ENCODE results near the gene CLCF1. TPM values are rescaled to one million over a fixed set of nuclear protein-coding genes. Genes with fewer than 3 reads are reported as not detected.
A peak's percentile ranks its signal among the peaks of the same experiment; 100 is the strongest.

CLCF1 gene
- total and polyA plus RNA-seq, 8 donors, result 2.6 to 69.2 (median 5.4) TPM; not detected in 1

DNA sequence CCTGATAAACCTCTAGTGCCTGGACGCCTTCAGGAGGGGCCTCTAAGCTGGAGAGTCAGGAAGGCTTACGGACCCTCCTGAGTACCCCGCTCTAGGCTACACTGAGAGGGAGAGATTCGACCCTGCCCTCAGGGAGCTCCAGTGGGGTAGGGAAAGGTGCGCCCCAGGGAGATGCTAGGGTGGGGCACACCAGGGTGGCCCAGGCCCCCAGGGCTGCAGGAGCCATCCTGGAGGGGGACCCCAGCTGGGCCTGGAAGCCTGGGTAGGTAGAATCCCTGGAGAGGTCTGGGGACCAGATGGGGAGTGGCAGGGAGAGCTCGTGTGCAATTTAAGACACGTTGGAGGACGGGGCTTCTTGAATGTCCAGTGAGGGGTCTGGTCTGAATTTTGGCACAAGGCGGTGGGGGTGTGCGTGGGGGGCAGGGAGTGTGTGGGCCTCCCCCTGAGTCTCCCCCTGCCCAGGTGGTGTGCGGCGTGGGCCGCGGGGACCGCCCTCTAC lies 46.8 kb upstream of the CLCF1 start:
- intact Hi-C loops (cut with DNase I; ENCODE audit: low total_unique reads), result no loop called here
- Histone ChIP-seq H3K36me3 (no peaks in the 10 kb centered on the region), H3K4me1 (peaks cover 53 to 62% (median 60%) of the 10 kb centered on the region in 4 donors), H3K27ac (peak overlapping the region; percentile 88 to 96 (median 94)), H3K4me3 (peak overlapping the region; percentile 52 to 66 (median 62)), H3K9me3 (no peaks in the 10 kb centered on the region), H3K27me3 (peaks cover 0 to 11% (median 0%) of the 10 kb centered on the region in 3 donors)
- DNase-seq, result no peak
- WGBS, 5 donors, result 30 to 43% (median 34%) methylated on average over 11 to 15 of the region's 15 CpGs
- TF ChIP-seq POLR2A (IDR thresholded peaks at IDR 0.05), result no peak
- no peak for TF ChIP-seq EP300 (IDR thresholded peaks at IDR 0.05)
- TF ChIP-seq, protein P1, sequence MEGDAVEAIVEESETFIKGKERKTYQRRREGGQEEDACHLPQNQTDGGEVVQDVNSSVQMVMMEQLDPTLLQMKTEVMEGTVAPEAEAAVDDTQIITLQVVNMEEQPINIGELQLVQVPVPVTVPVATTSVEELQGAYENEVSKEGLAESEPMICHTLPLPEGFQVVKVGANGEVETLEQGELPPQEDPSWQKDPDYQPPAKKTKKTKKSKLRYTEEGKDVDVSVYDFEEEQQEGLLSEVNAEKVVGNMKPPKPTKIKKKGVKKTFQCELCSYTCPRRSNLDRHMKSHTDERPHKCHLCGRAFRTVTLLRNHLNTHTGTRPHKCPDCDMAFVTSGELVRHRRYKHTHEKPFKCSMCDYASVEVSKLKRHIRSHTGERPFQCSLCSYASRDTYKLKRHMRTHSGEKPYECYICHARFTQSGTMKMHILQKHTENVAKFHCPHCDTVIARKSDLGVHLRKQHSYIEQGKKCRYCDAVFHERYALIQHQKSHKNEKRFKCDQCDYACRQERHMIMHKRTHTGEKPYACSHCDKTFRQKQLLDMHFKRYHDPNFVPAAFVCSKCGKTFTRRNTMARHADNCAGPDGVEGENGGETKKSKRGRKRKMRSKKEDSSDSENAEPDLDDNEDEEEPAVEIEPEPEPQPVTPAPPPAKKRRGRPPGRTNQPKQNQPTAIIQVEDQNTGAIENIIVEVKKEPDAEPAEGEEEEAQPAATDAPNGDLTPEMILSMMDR (IDR thresholded peaks at IDR 0.05), result no peak
- no peak for TF ChIP-seq POLR2AphosphoS5 (IDR thresholded peaks at IDR 0.05)

DNA sequence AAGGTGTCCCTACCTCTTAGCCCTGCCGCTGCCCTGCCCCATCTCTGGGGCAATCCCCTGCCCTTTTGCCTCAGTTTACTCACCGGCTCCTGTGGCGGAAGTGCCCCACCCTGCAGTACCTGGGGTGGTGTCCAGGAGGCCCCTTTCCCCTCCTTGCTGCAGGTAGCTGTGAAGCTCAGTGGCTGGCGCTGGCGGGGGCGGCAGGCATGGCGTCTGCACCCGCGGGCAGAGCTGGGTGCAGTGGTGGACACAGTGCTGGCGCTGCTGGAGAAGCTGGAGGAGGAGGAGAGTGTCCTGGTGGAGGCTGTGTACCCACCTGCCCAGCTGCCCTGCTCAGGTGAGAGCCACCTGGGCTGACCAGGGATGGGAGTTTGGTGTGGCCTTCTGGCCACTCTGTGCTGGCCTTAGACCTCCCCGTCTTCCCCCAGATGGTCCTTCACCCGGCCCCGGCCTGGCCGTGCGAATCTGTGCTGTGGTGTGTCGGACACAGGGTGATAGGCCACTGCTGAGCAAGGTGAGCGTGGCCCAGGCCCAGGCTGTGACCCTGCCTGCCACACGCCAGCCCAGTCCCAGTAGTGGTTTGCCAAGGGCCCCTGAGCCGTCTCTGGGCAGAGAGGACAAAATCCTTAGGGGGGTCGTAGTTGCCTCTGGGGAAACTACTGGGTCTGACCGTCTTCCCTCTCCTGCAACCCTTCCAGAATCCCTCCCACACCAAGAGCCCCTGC lies 46.1 kb upstream of the CLCF1 start:
- peak overlapping the region; percentile 52 to 96 (median 94) for H3K27ac ChIP-seq
- WGBS, 5 donors, result 83 to 86% (median 85%) methylated on average over 15 to 21 of the region's 21 CpGs
- no peak overlapping the region for H3K4me3 ChIP-seq
- peaks cover 0 to 17% (median 0%) of the 10 kb centered on the region in 3 donors for H3K27me3 ChIP-seq
- H3K4me1 ChIP-seq, result peaks cover 60 to 68% (median 67%) of the 10 kb centered on the region in 4 donors
- no peak for DNase-seq
- no peaks in the 10 kb centered on the region for H3K36me3 ChIP-seq
- no peaks in the 10 kb centered on the region for H3K9me3 ChIP-seq
- TF ChIP-seq EP300 (IDR thresholded peaks at IDR 0.05) (no peak), POLR2AphosphoS5 (IDR thresholded peaks at IDR 0.05) (no peak)
- intact Hi-C loops (cut with DNase I; ENCODE audit: low total_unique reads), result no loop called here

DNA sequence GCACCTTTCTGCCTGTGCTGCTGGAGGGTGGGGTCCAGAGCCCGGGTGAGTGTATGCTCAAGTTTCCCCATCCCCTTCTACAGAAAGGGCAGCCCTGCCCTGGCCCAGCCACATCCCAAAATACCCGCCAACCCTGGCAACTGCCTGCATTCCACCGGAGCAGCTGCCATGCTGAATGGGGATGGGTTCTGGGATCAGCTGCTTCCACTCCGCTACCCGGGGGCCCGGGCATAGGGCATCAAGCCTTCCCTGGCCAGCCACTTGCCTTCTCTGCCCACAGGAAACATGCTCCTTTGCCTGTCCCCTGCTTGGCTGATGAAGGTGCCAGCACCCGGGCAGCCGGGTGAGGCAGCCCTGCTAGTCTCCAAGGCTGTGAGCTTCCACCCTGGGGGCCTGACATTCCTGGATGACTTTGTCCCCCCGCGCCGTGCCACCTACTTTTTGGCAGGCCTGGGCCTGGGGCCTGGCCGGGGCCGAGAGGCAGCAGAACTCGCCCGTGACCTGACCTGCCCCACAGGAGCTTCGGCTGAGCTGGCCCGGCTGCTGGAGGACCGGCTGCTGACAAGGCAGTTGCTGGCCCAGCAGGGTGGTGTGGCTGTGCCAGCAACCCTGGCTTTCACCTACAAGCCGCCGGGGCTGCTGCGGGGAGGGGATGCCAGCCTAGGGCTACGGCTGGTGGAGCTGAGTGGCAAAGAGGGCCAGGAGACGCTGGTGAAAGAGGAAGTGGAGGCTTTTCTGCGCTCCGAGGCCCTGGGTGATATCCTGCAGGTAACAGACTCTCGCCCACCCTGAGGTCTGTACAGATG lies 45.3 kb upstream of the CLCF1 start:
- Histone ChIP-seq H3K36me3 (no peaks in the 10 kb centered on the region), H3K27me3 (peaks cover 0 to 17% (median 0%) of the 10 kb centered on the region in 3 donors), H3K4me3 (no peak overlapping the region), H3K27ac (peak overlapping the region; percentile 23 to 96 (median 52)), H3K9me3 (no peaks in the 10 kb centered on the region), H3K4me1 (peaks cover 60 to 68% (median 68%) of the 10 kb centered on the region in 4 donors)
- DNase-seq, result peak in 1 of 2 donors; percentile 67
- TF ChIP-seq EP300 (IDR thresholded peaks at IDR 0.05), result no peak
- no peak for TF ChIP-seq POLR2AphosphoS5 (IDR thresholded peaks at IDR 0.05)
- TF ChIP-seq POLR2A (IDR thresholded peaks at IDR 0.05), result no peak
- TF ChIP-seq, protein P1 (IDR thresholded peaks at IDR 0.05), result no peak
- intact Hi-C loops (cut with DNase I; ENCODE audit: low total_unique reads), result no loop called here
- 31 to 53% (median 39%) methylated on average over 7 to 26 of the region's 26 CpGs for WGBS, 5 donors

DNA sequence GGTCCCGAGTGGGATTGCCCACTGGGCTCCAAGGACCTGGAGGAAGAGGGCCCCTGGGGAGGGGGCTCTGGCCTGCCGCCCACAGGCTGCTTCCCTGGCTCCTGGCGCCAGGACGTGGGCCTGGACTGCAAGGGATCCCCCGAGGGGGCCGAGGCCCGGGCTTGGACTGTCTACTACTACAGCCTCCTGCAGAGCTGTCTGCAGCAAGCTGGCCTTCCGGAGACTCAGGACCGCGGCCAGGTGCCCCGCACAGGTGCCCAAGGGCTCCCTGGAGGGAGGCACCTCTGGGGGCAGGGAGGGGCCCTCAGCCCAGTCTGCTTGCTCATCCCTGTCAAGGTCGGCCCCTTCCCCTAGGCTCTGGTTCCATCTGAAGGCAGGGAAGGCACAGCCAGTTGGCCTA lies 44.0 kb upstream of the CLCF1 start:
- TF ChIP-seq EP300 (IDR thresholded peaks at IDR 0.05) (no peak), POLR2AphosphoS5 (IDR thresholded peaks at IDR 0.05) (no peak), POLR2A (IDR thresholded peaks at IDR 0.05) (no peak)
- TF ChIP-seq, protein P1 (IDR thresholded peaks at IDR 0.05), result no peak
- Histone ChIP-seq H3K4me1 (peaks cover 60 to 68% (median 68%) of the 10 kb centered on the region in 4 donors), H3K27me3 (peaks cover 0 to 26% (median 0%) of the 10 kb centered on the region in 3 donors), H3K4me3 (no peak overlapping the region), H3K27ac (peak overlapping the region in 4 of 5 donors; percentile 28 to 86 (median 74)), H3K36me3 (no peaks in the 10 kb centered on the region), H3K9me3 (no peaks in the 10 kb centered on the region)
- no peak for DNase-seq
- intact Hi-C loops (cut with DNase I; ENCODE audit: low total_unique reads), result no loop called here
- WGBS, 5 donors, result 47 to 92% (median 74%) methylated on average over 3 to 12 of the region's 12 CpGs

Measured in stomach (tissue), 9 donors.